Tongue (tissue), 2 donors: ENCODE data around the gene GPR148. TPM values are rescaled to one million over a fixed set of nuclear protein-coding genes. Genes with fewer than 3 reads are reported as not detected.
"Not testable (repeated sequence)": the region's sequence is repeated elsewhere in the genome, so short reads cannot be mapped to it uniquely, and the experiment has no call there.

Experiments
- DNase-seq: peaks from one replicate; pipeline ENCODE4 v3.0.0-alpha.2; 2015
- total RNA-seq: library from RNA; depleted of rRNA; stranded (reverse); fragments of >200 nt; gene quantifications from one replicate; pipeline ENCODE4 v1.2.3, GENCODE V29; 2014

Gene GPR148, protein sequence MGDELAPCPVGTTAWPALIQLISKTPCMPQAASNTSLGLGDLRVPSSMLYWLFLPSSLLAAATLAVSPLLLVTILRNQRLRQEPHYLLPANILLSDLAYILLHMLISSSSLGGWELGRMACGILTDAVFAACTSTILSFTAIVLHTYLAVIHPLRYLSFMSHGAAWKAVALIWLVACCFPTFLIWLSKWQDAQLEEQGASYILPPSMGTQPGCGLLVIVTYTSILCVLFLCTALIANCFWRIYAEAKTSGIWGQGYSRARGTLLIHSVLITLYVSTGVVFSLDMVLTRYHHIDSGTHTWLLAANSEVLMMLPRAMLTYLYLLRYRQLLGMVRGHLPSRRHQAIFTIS
- not detected for total RNA-seq

- no peak for DNase-seq
These were observed at the start of gene GPR148 for GRCh38 chr2:130728549-130729316. Gene GPR148 (plus strand): TSS chr2:130729070. CDS start chr2:130729152, 82 bp downstream.

DNA sequence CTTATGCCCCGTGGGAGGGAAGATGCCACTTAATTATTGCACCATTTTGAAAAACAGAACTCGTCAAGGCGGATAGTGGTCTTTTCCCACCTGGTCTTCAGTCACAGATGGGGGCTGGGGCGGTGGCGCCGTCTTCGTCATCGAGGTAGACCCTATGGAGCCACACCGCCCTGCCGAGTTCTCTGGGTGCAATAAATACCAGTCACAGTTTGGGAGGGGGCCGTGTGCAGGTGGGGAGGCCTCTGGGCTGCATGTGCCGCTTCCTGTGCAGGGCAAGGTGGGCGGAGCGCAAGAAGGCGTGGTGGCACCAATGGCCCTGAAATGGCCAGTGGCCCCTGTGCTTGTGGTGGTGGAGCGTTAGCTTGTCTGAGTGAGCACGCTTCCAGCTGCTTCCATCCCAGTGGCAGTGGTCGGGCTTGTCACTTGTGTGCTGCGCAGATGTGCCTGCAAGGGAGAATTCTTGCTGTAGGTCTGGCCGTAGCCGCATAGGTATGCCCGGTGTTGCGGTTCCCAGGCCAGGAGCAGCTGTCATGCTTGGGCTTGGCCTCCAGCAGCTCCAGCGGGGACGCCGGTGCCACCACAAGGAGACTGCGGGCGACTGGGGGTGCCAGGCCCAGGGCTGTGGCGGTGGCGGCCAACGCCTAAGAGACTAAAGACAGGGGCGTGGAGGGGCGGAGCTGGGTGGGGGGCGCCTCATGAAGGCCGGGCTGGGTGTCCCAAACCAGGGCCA is 36.7 kb upstream of the GPR148 start:
- not testable (repeated sequence) for DNase-seq

DNA sequence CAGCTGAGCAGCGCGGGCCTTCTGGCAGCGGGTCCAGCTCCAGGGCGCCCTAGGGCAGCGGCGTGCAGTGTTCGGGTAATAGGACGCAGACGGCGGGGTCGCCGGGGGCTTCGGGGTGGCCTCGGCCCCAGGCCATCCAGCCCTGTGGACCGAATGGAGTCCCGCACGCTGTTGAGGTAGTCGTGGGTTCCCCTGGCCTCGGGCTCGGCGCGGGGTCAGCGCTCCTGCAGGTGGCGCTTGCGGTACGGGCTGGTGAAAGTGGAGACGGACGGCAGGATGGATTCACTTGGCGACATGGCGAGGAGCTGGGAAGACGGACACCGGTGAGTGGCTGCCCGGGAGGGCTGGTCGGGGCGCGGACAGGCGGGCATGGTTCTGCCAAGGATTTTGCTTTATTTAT is 35.4 kb upstream of the GPR148 start:
- DNase-seq: peak; percentile 11

- not testable (repeated sequence) for DNase-seq
These were observed 25.6 kb upstream of the GPR148 start for GRCh38 chr2:130703250-130703649.

DNA sequence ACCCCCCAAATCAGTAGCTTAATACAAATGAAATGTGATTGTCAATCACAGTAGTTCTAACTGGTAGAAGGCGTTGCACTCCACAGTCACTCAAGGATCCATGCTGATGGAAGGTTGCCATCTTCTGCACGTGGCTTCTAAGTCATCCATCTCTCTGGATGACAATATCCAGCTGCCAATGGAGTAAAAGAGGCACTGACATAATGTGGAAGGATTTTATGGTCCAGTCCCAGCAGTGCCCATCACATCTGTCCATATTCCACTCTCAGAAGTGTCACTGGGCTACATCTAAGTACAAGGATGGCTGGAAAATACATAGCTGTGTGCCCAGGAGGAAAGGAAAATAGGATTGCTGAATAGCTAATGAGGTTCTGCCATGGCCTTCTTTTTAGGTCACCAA is 14.1 kb upstream of the GPR148 start:
- not testable (repeated sequence) for DNase-seq

- DNase-seq: no peak
These were observed 8.8 kb upstream of the GPR148 start for GRCh38 chr2:130720036-130720435.

- DNase-seq: no peak
These were observed 8.3 kb upstream of the GPR148 start for GRCh38 chr2:130720528-130720927.

GRCh38 chr2:130724455-130724854 is 4.4 kb upstream of the GPR148 start:
- no peak for DNase-seq

- no peak for DNase-seq
These were observed 2.2 kb upstream of the GPR148 start for GRCh38 chr2:130726614-130727180.

GRCh38 chr2:130727286-130727924 is 1.5 kb upstream of the GPR148 start:
- DNase-seq: peak; percentile 89

DNA sequence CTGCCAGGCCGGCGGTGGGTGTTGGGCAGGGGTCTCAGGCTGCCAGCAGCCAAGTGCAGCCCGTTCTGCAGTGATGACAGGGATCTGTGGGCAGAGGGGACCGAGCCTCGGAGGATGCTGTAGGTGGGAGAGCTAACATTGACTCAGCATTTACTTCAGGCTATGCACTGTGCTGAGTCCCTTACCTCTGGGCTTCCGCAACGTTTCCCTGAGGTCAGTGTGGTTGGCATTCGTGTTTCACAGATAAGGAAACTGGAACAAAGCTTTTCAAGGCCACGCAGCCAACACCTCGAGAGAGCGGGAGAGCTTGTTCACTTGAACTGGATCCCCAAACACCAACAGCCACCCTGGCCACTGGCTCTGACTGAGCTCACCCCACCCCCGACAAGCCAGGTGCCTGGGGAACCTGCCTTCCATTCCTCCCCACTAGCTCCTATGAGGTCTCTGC is 839 bp upstream of the GPR148 start:
- DNase-seq: no peak

DNA sequence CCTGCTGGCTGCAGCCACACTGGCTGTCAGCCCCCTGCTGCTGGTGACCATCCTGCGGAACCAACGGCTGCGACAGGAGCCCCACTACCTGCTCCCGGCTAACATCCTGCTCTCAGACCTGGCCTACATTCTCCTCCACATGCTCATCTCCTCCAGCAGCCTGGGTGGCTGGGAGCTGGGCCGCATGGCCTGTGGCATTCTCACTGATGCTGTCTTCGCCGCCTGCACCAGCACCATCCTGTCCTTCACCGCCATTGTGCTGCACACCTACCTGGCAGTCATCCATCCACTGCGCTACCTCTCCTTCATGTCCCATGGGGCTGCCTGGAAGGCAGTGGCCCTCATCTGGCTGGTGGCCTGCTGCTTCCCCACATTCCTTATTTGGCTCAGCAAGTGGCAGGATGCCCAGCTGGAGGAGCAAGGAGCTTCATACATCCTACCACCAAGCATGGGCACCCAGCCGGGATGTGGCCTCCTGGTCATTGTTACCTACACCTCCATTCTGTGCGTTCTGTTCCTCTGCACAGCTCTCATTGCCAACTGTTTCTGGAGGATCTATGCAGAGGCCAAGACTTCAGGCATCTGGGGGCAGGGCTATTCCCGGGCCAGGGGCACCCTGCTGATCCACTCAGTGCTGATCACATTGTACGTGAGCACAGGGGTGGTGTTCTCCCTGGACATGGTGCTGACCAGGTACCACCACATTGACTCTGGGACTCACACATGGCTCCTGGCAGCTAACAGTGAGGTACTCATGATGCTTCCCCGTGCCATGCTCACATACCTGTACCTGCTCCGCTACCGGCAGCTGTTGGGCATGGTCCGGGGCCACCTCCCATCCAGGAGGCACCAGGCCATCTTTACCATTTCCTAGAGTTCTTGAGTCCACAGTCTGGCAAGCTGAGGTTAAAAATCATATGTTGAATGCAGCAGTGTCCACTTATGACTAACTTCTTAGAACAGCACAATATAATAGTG is 741 bp downstream of the GPR148 start:
- DNase-seq: no peak

- DNase-seq: not testable (repeated sequence)
These were observed 3.4 kb downstream of the GPR148 start for GRCh38 chr2:130732257-130732656.

DNA sequence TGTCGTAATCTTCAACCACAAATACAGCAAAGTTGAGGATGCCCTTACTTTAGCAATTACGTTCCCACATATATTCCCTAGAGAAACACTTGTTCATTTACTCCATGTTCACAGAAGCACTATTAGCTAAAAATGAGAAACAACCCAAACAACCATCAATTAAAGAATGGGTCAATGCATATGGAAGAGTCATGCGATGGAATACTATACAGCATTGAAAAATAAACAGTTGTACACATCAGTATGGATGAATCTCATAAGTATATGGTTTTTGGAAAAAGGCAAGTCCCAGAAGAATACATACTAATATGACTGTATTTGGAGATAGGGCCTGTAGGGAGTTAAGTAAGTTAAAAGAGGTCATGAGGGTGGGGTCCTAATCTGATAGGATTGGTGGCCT is 6.3 kb downstream of the GPR148 start:
- DNase-seq: no peak

DNA sequence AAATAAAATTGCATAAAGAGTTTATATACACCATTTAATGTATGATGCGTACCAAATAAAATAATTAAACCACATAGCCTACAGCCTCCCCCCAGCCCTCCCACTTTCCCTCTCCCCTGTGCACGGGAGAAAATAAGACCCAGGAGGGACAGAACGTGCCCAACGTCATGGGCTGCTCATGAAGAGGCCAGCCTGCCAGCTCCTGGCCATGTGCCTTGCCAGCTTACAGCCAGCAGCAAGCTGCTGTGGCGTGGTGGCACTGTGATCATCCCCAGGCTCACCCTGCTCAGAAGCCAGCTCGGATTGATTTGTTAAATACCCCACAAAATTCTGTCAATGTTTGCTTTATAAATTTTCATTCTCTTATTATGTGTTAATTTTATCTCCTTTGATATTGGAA is 7.6 kb downstream of the GPR148 start:
- no peak for DNase-seq

GRCh38 chr2:130737592-130737991 is 8.7 kb downstream of the GPR148 start:
- no peak for DNase-seq

- DNase-seq: no peak
These were observed 11.8 kb downstream of the GPR148 start for GRCh38 chr2:130740671-130741070.

DNA sequence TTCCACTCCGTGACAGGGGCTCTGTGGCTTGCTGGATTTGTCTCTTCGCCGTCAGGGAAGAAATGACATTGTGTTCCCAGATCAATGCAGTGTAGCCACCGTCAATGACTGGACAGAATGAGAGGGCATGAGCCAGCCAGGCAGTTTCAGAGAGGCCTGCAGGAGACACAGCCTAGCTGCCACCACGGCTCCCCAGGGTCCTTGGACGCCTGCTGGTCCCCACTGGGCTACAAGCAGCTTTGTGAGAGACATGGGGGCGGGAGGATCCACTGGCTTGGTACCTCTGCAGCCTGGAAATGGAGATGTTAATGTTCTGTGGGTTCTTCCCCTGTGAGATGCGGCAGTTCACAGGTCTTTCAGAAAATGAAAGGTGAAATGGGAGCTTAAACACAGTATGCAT is 14.4 kb downstream of the GPR148 start:
- DNase-seq: no peak

DNA sequence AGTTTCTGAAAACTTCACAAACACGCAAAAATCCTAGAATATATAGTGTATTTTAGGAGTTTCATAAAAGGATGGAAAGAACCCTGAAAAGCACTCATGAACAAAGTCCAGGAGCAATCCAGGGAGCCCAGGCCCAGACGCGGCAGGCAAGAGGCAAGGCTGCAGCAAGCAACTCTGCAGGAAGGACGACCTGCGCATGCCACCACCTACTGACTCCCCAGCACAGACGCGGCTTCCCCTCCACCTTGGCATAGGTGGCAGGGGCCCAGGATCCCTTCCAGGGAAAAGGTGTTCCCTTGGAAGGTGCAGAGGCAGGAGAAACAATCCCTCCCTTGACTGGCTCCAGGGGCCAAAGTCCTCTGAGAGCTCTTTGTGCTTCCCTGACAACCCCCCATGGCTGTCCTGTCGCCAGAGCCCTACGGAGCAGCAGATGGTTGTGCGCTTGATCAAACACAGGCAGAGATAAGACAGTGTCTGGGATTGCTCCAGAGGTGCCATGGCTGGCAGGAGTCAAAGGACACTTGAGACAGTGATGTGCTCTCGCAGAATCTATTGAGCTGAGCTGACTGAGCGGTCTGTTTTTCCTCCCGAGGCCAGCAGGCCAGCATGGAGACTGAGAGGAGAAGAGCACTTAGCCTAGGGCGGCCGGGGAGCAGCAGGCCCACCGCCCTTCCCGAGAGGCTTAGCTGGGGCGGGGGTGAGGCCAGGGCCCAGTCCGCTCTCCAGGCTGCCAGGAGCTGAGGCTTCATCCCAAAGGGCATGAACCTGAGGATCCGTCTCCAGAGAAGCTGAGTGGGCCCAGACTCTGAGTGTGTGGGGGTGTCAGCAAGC is 15.6 kb downstream of the GPR148 start:
- no peak for DNase-seq

- DNase-seq: no peak
These were observed 20.2 kb downstream of the GPR148 start for GRCh38 chr2:130749078-130749477.
